ENCODE data around the gene ARHGAP15. TPM values are rescaled to one million over a fixed set of nuclear protein-coding genes. Genes with fewer than 3 reads are reported as not detected.

ARHGAP15 gene
- total and polyA plus RNA-seq, 3 experiments from 2014 or later = 41.3 to 328 (median 41.4) TPM

GRCh38 chr2:143333847-143334246 lies 204.6 kb downstream of the ARHGAP15 start:
- CTCF ChIA-PET = interaction anchor here (2.1 kb wide), 1 partner anchor 9 kb away, joined by 6 read pairs; no protein-coding TSS in a partner anchor

GRCh38 chr2:143334837-143335236 lies 205.6 kb downstream of the ARHGAP15 start:
- Mint-ChIP-seq H3K27me3 (no peaks in the 10 kb centered on the region), H3K4me3 (no peak overlapping the region), H3K4me1 (peaks cover 70 to 97% (median 94%) of the 10 kb centered on the region in 3 donors), H3K9me3 (no peaks in the 10 kb centered on the region), H3K27ac (peak overlapping the region in 1 of 8 donors; percentile 8), H3K36me3 (peaks cover 0 to 30% (median 7%) of the 10 kb centered on the region in 3 donors)
- DNase-seq = no peak
- H3K36me3 ChIP-seq (ENCODE audit: insufficient read depth, low read length) = no peaks in the 10 kb centered on the region
- no peak overlapping the region for H3K27ac ChIP-seq (ENCODE audit: low read depth, low read length)
- H3K9me3 ChIP-seq (ENCODE audit: low read length) = no peaks in the 10 kb centered on the region
- H3K4me1 ChIP-seq (ENCODE audit: insufficient read depth, low read length) = peaks cover 21% of the 10 kb centered on the region
- no peak overlapping the region for H3K4me3 ChIP-seq (ENCODE audit: low read length)
- H3K27me3 ChIP-seq (ENCODE audit: insufficient read depth, low read length, poor library complexity, severe bottlenecking) = no peaks in the 10 kb centered on the region
- ChIA-PET POLR2A (no interaction called here), CTCF (no interaction called here)

More at GRCh38 chr2:143333847-143334246, 204.6 kb downstream of the ARHGAP15 start:
- peak overlapping the region in 3 of 7 donors; percentile 9 to 54 (median 24) for H3K4me3 Mint-ChIP-seq
- Histone ChIP-seq H3K9me3 (ENCODE audit: low read length) (no peaks in the 10 kb centered on the region), H3K4me1 (ENCODE audit: insufficient read depth, low read length) (peaks cover 21% of the 10 kb centered on the region), H3K36me3 (ENCODE audit: insufficient read depth, low read length) (no peaks in the 10 kb centered on the region), H3K27ac (ENCODE audit: low read depth, low read length) (no peak overlapping the region), H3K27me3 (ENCODE audit: insufficient read depth, low read length, poor library complexity, severe bottlenecking) (no peaks in the 10 kb centered on the region), H3K4me3 (ENCODE audit: low read length) (no peak overlapping the region)
- no peaks in the 10 kb centered on the region for H3K27me3 Mint-ChIP-seq
- POLR2A ChIA-PET = no interaction called here
- H3K9me3 Mint-ChIP-seq = no peaks in the 10 kb centered on the region
- H3K4me1 Mint-ChIP-seq = peaks cover 70 to 97% (median 94%) of the 10 kb centered on the region in 3 donors
- DNase-seq = no peak
- peak overlapping the region in 3 of 8 donors; percentile 0 to 4 (median 4) for H3K27ac Mint-ChIP-seq
- peaks cover 0 to 34% (median 7%) of the 10 kb centered on the region in 3 donors for H3K36me3 Mint-ChIP-seq

- Mint-ChIP-seq H3K9me3 (no peaks in the 10 kb centered on the region), H3K4me1 (peaks cover 71 to 97% (median 95%) of the 10 kb centered on the region in 3 donors), H3K36me3 (peaks cover 0 to 25% (median 7%) of the 10 kb centered on the region in 3 donors), H3K4me3 (no peak overlapping the region), H3K27me3 (no peaks in the 10 kb centered on the region), H3K27ac (peak overlapping the region in 3 of 8 donors; percentile 5 to 75 (median 6))
- CTCF ChIA-PET = no interaction called here
- H3K4me3 ChIP-seq (ENCODE audit: low read length) = no peak overlapping the region
- POLR2A ChIA-PET = no interaction called here
- no peaks in the 10 kb centered on the region for H3K9me3 ChIP-seq (ENCODE audit: low read length)
- no peak for DNase-seq
- no peaks in the 10 kb centered on the region for H3K27me3 ChIP-seq (ENCODE audit: insufficient read depth, low read length, poor library complexity, severe bottlenecking)
- H3K4me1 ChIP-seq (ENCODE audit: insufficient read depth, low read length) = peaks cover 9% of the 10 kb centered on the region
- no peak overlapping the region for H3K27ac ChIP-seq (ENCODE audit: low read depth, low read length)
- no peaks in the 10 kb centered on the region for H3K36me3 ChIP-seq (ENCODE audit: insufficient read depth, low read length)
Observed at GRCh38 chr2:143336719-143337210, 207.5 kb downstream of the ARHGAP15 start.

- CTCF ChIA-PET = no interaction called here
- no peaks in the 10 kb centered on the region for H3K9me3 Mint-ChIP-seq
- H3K27me3 Mint-ChIP-seq = no peaks in the 10 kb centered on the region
- no peak overlapping the region for H3K4me3 Mint-ChIP-seq
- H3K9me3 ChIP-seq (ENCODE audit: low read length) = no peaks in the 10 kb centered on the region
- no peak overlapping the region for H3K4me3 ChIP-seq (ENCODE audit: low read length)
- POLR2A ChIA-PET = no interaction called here
- peak overlapping the region in 2 of 8 donors; percentile 3 to 18 for H3K27ac Mint-ChIP-seq
- DNase-seq = no peak
- H3K36me3 Mint-ChIP-seq = peaks cover 0 to 30% (median 4%) of the 10 kb centered on the region in 3 donors
- no peaks in the 10 kb centered on the region for H3K36me3 ChIP-seq (ENCODE audit: insufficient read depth, low read length)
- H3K4me1 Mint-ChIP-seq = peaks cover 67 to 97% (median 91%) of the 10 kb centered on the region in 3 donors
- H3K27me3 ChIP-seq (ENCODE audit: insufficient read depth, low read length, poor library complexity, severe bottlenecking) = no peaks in the 10 kb centered on the region
- no peak overlapping the region for H3K27ac ChIP-seq (ENCODE audit: low read depth, low read length)
- H3K4me1 ChIP-seq (ENCODE audit: insufficient read depth, low read length) = no peaks in the 10 kb centered on the region
Observed at GRCh38 chr2:143341478-143341877, 212.3 kb downstream of the ARHGAP15 start.

GRCh38 chr2:143344780-143345179 lies 215.6 kb downstream of the ARHGAP15 start:
- Histone ChIP-seq H3K36me3 (ENCODE audit: insufficient read depth, low read length) (no peaks in the 10 kb centered on the region), H3K27me3 (ENCODE audit: insufficient read depth, low read length, poor library complexity, severe bottlenecking) (no peaks in the 10 kb centered on the region), H3K27ac (ENCODE audit: low read depth, low read length) (no peak overlapping the region), H3K4me3 (ENCODE audit: low read length) (no peak overlapping the region), H3K9me3 (ENCODE audit: low read length) (no peaks in the 10 kb centered on the region), H3K4me1 (ENCODE audit: insufficient read depth, low read length) (no peaks in the 10 kb centered on the region)
- H3K4me1 Mint-ChIP-seq = peaks cover 52 to 91% (median 88%) of the 10 kb centered on the region in 3 donors
- ChIA-PET CTCF (no interaction called here), POLR2A (no interaction called here)
- H3K27ac Mint-ChIP-seq = peak overlapping the region in 6 of 8 donors; percentile 8 to 70 (median 38)
- no peak overlapping the region for H3K4me3 Mint-ChIP-seq
- no peak for DNase-seq
- peaks cover 0 to 32% (median 4%) of the 10 kb centered on the region in 3 donors for H3K36me3 Mint-ChIP-seq
- H3K27me3 Mint-ChIP-seq = no peaks in the 10 kb centered on the region
- H3K9me3 Mint-ChIP-seq = no peaks in the 10 kb centered on the region

- Mint-ChIP-seq H3K9me3 (no peaks in the 10 kb centered on the region), H3K4me1 (peaks cover 48 to 79% (median 79%) of the 10 kb centered on the region in 3 donors), H3K4me3 (no peak overlapping the region), H3K27me3 (no peaks in the 10 kb centered on the region), H3K27ac (peak overlapping the region in 2 of 8 donors; percentile 12 to 72), H3K36me3 (peaks cover 0 to 29% (median 4%) of the 10 kb centered on the region in 3 donors)
- Histone ChIP-seq H3K27ac (ENCODE audit: low read depth, low read length) (no peak overlapping the region), H3K36me3 (ENCODE audit: insufficient read depth, low read length) (no peaks in the 10 kb centered on the region), H3K4me1 (ENCODE audit: insufficient read depth, low read length) (no peaks in the 10 kb centered on the region), H3K9me3 (ENCODE audit: low read length) (no peaks in the 10 kb centered on the region), H3K27me3 (ENCODE audit: insufficient read depth, low read length, poor library complexity, severe bottlenecking) (no peaks in the 10 kb centered on the region), H3K4me3 (ENCODE audit: low read length) (no peak overlapping the region)
- CTCF ChIA-PET = no interaction called here
- DNase-seq = no peak
- POLR2A ChIA-PET = no interaction called here
Observed at GRCh38 chr2:143345887-143346787, 216.9 kb downstream of the ARHGAP15 start.

- Histone ChIP-seq H3K36me3 (ENCODE audit: insufficient read depth, low read length) (no peaks in the 10 kb centered on the region), H3K4me1 (ENCODE audit: insufficient read depth, low read length) (no peaks in the 10 kb centered on the region), H3K27ac (ENCODE audit: low read depth, low read length) (no peak overlapping the region), H3K4me3 (ENCODE audit: low read length) (no peak overlapping the region), H3K27me3 (ENCODE audit: insufficient read depth, low read length, poor library complexity, severe bottlenecking) (no peaks in the 10 kb centered on the region), H3K9me3 (ENCODE audit: low read length) (no peaks in the 10 kb centered on the region)
- peaks cover 48 to 83% (median 79%) of the 10 kb centered on the region in 3 donors for H3K4me1 Mint-ChIP-seq
- DNase-seq = no peak
- no peaks in the 10 kb centered on the region for H3K9me3 Mint-ChIP-seq
- no peak overlapping the region for H3K4me3 Mint-ChIP-seq
- H3K27me3 Mint-ChIP-seq = no peaks in the 10 kb centered on the region
- peaks cover 0 to 30% (median 4%) of the 10 kb centered on the region in 3 donors for H3K36me3 Mint-ChIP-seq
- ChIA-PET POLR2A (no interaction called here), CTCF (no interaction called here)
- H3K27ac Mint-ChIP-seq = no peak overlapping the region
Observed at GRCh38 chr2:143347271-143347695, 218.1 kb downstream of the ARHGAP15 start.

GRCh38 chr2:143347901-143348414 lies 218.7 kb downstream of the ARHGAP15 start:
- DNase-seq = no peak

More at GRCh38 chr2:143347901-143348414, 218.7 kb downstream of the ARHGAP15 start:
- no peak overlapping the region for H3K4me3 Mint-ChIP-seq
- ChIA-PET CTCF (no interaction called here), POLR2A (no interaction called here)
- H3K27me3 ChIP-seq (ENCODE audit: insufficient read depth, low read length, poor library complexity, severe bottlenecking) = no peaks in the 10 kb centered on the region
- peak overlapping the region in 1 of 8 donors; percentile 32 for H3K27ac Mint-ChIP-seq
- no peaks in the 10 kb centered on the region for H3K9me3 Mint-ChIP-seq
- H3K4me1 Mint-ChIP-seq = peaks cover 43 to 78% (median 77%) of the 10 kb centered on the region in 3 donors
- H3K36me3 ChIP-seq (ENCODE audit: insufficient read depth, low read length) = no peaks in the 10 kb centered on the region
- no peak overlapping the region for H3K4me3 ChIP-seq (ENCODE audit: low read length)
- peaks cover 0 to 31% (median 4%) of the 10 kb centered on the region in 3 donors for H3K36me3 Mint-ChIP-seq
- no peaks in the 10 kb centered on the region for H3K4me1 ChIP-seq (ENCODE audit: insufficient read depth, low read length)
- H3K27me3 Mint-ChIP-seq = no peaks in the 10 kb centered on the region
- no peak overlapping the region for H3K27ac ChIP-seq (ENCODE audit: low read depth, low read length)
- no peaks in the 10 kb centered on the region for H3K9me3 ChIP-seq (ENCODE audit: low read length)

Data from CD8-positive, alpha-beta memory T cell (primary cell).